ENCODE results near the gene NABP1.

DNA sequence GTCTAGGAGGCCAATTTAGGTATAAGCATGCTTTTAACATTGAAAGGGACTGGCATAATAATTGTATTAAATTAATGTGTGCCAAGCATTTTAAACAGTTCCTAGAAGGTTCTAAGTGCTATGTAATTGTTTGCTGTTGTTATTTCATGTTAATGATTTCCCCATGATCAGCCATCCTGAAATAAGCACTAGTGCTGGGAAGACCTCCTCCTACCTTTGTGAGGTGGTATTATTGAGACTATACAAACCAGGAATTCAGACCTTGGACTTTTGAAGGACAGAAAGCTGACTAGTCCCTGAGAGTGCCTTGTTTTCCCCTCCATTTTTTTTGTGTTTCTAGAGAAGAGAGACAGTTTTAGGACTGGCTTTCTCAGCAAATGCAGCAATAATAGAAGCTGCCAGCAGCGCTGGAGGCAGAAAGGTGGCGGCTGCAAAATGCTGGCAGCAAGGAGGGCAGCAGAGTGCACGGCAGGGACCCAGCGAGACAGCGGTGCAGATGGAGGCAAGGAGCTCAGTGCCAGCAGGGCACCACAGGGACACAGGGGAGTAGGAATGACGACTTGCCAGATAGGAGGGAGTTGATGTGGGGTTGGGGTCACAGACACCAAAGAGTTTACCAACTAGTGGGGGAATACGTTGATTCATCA is 25.3 kb downstream of the NABP1 start:
- TF ChIP-seq, protein P1, sequence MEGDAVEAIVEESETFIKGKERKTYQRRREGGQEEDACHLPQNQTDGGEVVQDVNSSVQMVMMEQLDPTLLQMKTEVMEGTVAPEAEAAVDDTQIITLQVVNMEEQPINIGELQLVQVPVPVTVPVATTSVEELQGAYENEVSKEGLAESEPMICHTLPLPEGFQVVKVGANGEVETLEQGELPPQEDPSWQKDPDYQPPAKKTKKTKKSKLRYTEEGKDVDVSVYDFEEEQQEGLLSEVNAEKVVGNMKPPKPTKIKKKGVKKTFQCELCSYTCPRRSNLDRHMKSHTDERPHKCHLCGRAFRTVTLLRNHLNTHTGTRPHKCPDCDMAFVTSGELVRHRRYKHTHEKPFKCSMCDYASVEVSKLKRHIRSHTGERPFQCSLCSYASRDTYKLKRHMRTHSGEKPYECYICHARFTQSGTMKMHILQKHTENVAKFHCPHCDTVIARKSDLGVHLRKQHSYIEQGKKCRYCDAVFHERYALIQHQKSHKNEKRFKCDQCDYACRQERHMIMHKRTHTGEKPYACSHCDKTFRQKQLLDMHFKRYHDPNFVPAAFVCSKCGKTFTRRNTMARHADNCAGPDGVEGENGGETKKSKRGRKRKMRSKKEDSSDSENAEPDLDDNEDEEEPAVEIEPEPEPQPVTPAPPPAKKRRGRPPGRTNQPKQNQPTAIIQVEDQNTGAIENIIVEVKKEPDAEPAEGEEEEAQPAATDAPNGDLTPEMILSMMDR (IDR thresholded peaks at IDR 0.05; ENCODE audit: low read depth, low read length): no peak
- TF ChIP-seq EZH2phosphoT487 (IDR thresholded peaks at IDR 0.05; ENCODE audit: low read depth): no peak

Measured in OCI-LY3 (cell line).